Measurements from ENCODE around the gene ZNF581.

Gene ZNF581

GRCh38 chr19:55602104-55603001 is 41.1 kb upstream of the ZNF581 start:
- no peak for TF ChIP-seq CTCF (IDR thresholded peaks at IDR 0.05; ENCODE audit: insufficient read depth, low read length, missing control alignments)
- ChIA-PET POLR2A (no interaction called here), CTCF (no interaction called here)
- DNase-seq (ENCODE audit: low read depth, low spot score): no peak
- no peak overlapping the region for H3K4me3 ChIP-seq (ENCODE audit: low read depth, low read length)

- no peak for DNase-seq (ENCODE audit: low read depth, low spot score)
- CTCF ChIA-PET: no interaction called here
- no peak overlapping the region for H3K4me3 ChIP-seq (ENCODE audit: low read depth, low read length)
- no peak for TF ChIP-seq CTCF (IDR thresholded peaks at IDR 0.05; ENCODE audit: insufficient read depth, low read length, missing control alignments)
- POLR2A ChIA-PET: no interaction called here
These were observed 40.3 kb upstream of the ZNF581 start for GRCh38 chr19:55603115-55603514.

- no peak overlapping the region for H3K4me3 ChIP-seq (ENCODE audit: low read depth, low read length)
- CTCF ChIA-PET: interaction anchor here (1.0 to 3.9 kb wide), 5 partner anchors 10 to 136 kb away, joined by 3 to 36 read pairs (median 4); no protein-coding TSS in a partner anchor
- POLR2A ChIA-PET: interaction anchor here (1.1 kb wide), 1 partner anchor 18 kb away, joined by 3 read pairs; no protein-coding TSS in a partner anchor
- DNase-seq (ENCODE audit: low read depth, low spot score): no peak
- no peak for TF ChIP-seq CTCF (IDR thresholded peaks at IDR 0.05; ENCODE audit: insufficient read depth, low read length, missing control alignments)
These were observed 39.7 kb upstream of the ZNF581 start for GRCh38 chr19:55603581-55604292.

GRCh38 chr19:55605207-55605636 is 38.2 kb upstream of the ZNF581 start:
- POLR2A ChIA-PET: interaction anchor here (0.6 to 1.5 kb wide), 7 partner anchors 19 to 543 kb away, joined by 3 to 6 read pairs (median 5); partner anchors contain the start of genes ZNF581 and ZNF784
- peak; percentile 65 for DNase-seq (ENCODE audit: low read depth, low spot score)
- peak overlapping the region; percentile 96 for H3K4me3 ChIP-seq (ENCODE audit: low read depth, low read length)
- CTCF ChIA-PET: interaction anchor here (0.7 to 4.3 kb wide), 25 partner anchors 8 to 517 kb away, joined by 3 to 70 read pairs (median 6); partner anchors contain the start of gene ZNF784
- TF ChIP-seq CTCF (IDR thresholded peaks at IDR 0.05; ENCODE audit: insufficient read depth, low read length, missing control alignments): no peak

GRCh38 chr19:55605637-55606470 is 37.6 kb upstream of the ZNF581 start, which contains the start of gene ZNF865:
TSS of gene ZNF865 (plus strand) at chr19:55605647. CDS start at chr19:55613619, 7,972 bp downstream.
- TF ChIP-seq CTCF (IDR thresholded peaks at IDR 0.05; ENCODE audit: insufficient read depth, low read length, missing control alignments): peak; percentile 88
- CTCF ChIA-PET: interaction anchor here (0.7 to 4.3 kb wide), 36 partner anchors 10 to 518 kb away, joined by 3 to 70 read pairs (median 6); partner anchors contain the start of genes NAT14, ZNF579 and ZNF784
- no peak for DNase-seq (ENCODE audit: low read depth, low spot score)
- H3K4me3 ChIP-seq (ENCODE audit: low read depth, low read length): peak within 1 kb of the TSS; percentile 96
- POLR2A ChIA-PET: interaction anchor here (0.7 to 1.5 kb wide), 9 partner anchors 12 to 119 kb away, joined by 3 to 6 read pairs (median 3); partner anchors contain the start of genes ZNF579, ZNF581 and ZNF784
